Measurements from ENCODE around the gene PAFAH2. TPM values are rescaled to one million over a fixed set of nuclear protein-coding genes. Genes with fewer than 3 reads are reported as not detected.

PAFAH2 gene
- total and polyA plus RNA-seq, 2 donors from 2014 or later, result 21.0 to 23.5 TPM

- no peak overlapping the region for H3K4me3 ChIP-seq (ENCODE audit: low read length in 3 of 3)
- DNase-seq (no peak), FAIRE-seq (no peak)
- H3K27me3 ChIP-seq (ENCODE audit: control insufficient read depth, insufficient read depth, low read length), result no peaks in the 10 kb centered on the region
- no peaks in the 10 kb centered on the region for H3K9me3 ChIP-seq (ENCODE audit: control insufficient read depth in 2 of 3, insufficient read depth in 1 of 3, low read length in 3 of 3)
- TF ChIP-seq, protein P1, sequence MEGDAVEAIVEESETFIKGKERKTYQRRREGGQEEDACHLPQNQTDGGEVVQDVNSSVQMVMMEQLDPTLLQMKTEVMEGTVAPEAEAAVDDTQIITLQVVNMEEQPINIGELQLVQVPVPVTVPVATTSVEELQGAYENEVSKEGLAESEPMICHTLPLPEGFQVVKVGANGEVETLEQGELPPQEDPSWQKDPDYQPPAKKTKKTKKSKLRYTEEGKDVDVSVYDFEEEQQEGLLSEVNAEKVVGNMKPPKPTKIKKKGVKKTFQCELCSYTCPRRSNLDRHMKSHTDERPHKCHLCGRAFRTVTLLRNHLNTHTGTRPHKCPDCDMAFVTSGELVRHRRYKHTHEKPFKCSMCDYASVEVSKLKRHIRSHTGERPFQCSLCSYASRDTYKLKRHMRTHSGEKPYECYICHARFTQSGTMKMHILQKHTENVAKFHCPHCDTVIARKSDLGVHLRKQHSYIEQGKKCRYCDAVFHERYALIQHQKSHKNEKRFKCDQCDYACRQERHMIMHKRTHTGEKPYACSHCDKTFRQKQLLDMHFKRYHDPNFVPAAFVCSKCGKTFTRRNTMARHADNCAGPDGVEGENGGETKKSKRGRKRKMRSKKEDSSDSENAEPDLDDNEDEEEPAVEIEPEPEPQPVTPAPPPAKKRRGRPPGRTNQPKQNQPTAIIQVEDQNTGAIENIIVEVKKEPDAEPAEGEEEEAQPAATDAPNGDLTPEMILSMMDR (IDR thresholded peaks at IDR 0.05; ENCODE audit: borderline replicate concordance, extremely low read depth, insufficient read depth), result no peak
- H3K9ac ChIP-seq (ENCODE audit: low read length in 3 of 3), result no peak overlapping the region
- no peak overlapping the region for H3K27ac ChIP-seq (ENCODE audit: low read depth in 2 of 2, low read length in 2 of 2)
- H3K4me1 ChIP-seq (ENCODE audit: control insufficient read depth in 2 of 3, insufficient read depth in 2 of 3, low read depth in 1 of 3, low read length in 3 of 3), result no peaks in the 10 kb centered on the region
- intact Hi-C loops (cut with DNase I), result no loop called here
- no peaks in the 10 kb centered on the region for H3K36me3 ChIP-seq (ENCODE audit: control insufficient read depth in 2 of 3, insufficient read depth in 3 of 3, low read length in 3 of 3)
These were observed 26.0 kb upstream of the PAFAH2 start for GRCh38 chr1:26023826-26024225.

DNA sequence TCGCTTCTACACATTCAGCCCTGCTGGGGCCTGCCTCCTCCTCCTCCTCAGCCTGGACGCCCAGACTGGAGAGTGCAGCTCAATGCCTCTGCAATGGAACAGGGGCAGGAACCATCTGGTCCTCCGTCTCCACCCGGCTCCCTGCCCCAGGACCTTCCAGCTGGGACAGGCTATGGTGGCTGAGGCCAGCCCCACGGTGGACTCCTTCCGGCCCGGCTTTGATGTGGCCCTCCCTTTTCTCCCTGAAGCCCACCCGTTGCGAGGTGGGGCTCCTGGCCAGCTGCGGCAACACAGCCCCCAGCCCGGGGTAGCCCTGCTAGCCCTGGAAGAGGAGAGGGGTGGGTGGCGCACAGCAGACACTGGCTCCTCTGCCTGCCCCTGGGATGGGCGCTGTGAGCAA is 25.1 kb upstream of the PAFAH2 start:
- no peak for DNase-seq
- no peak overlapping the region for H3K4me3 ChIP-seq (ENCODE audit: low read length in 3 of 3)
- intact Hi-C loops (cut with DNase I), result no loop called here
- H3K9ac ChIP-seq (ENCODE audit: low read length in 3 of 3), result no peak overlapping the region
- no peaks in the 10 kb centered on the region for H3K4me1 ChIP-seq (ENCODE audit: control insufficient read depth in 2 of 3, insufficient read depth in 2 of 3, low read depth in 1 of 3, low read length in 3 of 3)
- FAIRE-seq, result no peak
- no peaks in the 10 kb centered on the region for H3K27me3 ChIP-seq (ENCODE audit: control insufficient read depth, insufficient read depth, low read length)
- H3K36me3 ChIP-seq (ENCODE audit: control insufficient read depth in 2 of 3, insufficient read depth in 3 of 3, low read length in 3 of 3), result no peaks in the 10 kb centered on the region
- no peaks in the 10 kb centered on the region for H3K9me3 ChIP-seq (ENCODE audit: control insufficient read depth in 2 of 3, insufficient read depth in 1 of 3, low read length in 3 of 3)
- H3K27ac ChIP-seq (ENCODE audit: low read depth in 2 of 2, low read length in 2 of 2), result no peak overlapping the region
- TF ChIP-seq, protein P1 (IDR thresholded peaks at IDR 0.05; ENCODE audit: borderline replicate concordance, extremely low read depth, insufficient read depth), result no peak

- intact Hi-C loops (cut with DNase I), result no loop called here
- FAIRE-seq, result no peak
- Histone ChIP-seq H3K4me1 (ENCODE audit: control insufficient read depth in 2 of 3, insufficient read depth in 2 of 3, low read depth in 1 of 3, low read length in 3 of 3) (no peaks in the 10 kb centered on the region), H3K27me3 (ENCODE audit: control insufficient read depth, insufficient read depth, low read length) (no peaks in the 10 kb centered on the region), H3K36me3 (ENCODE audit: control insufficient read depth in 2 of 3, insufficient read depth in 3 of 3, low read length in 3 of 3) (no peaks in the 10 kb centered on the region), H3K9ac (ENCODE audit: low read length in 3 of 3) (no peak overlapping the region), H3K4me3 (ENCODE audit: low read length in 3 of 3) (no peak overlapping the region), H3K27ac (ENCODE audit: low read depth in 2 of 2, low read length in 2 of 2) (no peak overlapping the region), H3K9me3 (ENCODE audit: control insufficient read depth in 2 of 3, insufficient read depth in 1 of 3, low read length in 3 of 3) (no peaks in the 10 kb centered on the region)
- no peak for DNase-seq
- TF ChIP-seq, protein P1 (IDR thresholded peaks at IDR 0.05; ENCODE audit: borderline replicate concordance, extremely low read depth, insufficient read depth), result no peak
These were observed 24.5 kb upstream of the PAFAH2 start for GRCh38 chr1:26022404-26022779.

Data from kidney (tissue), 14 donors.